GM19395 (cell line): ENCODE data around the gene SLC25A45.

Source experiments
- ATAC-seq: cut with Tn5 transposase; IDR thresholded peaks from one replicate; pipeline ENCODE4 v1.9.1; 2021; ENCODE audit warnings: mild to moderate bottlenecking, moderate library complexity; ENCODE audit not compliant: unreplicated experiment

Gene SLC25A45

GRCh38 chr11:65404638-65405339 is 22.3 kb upstream of the SLC25A45 start:
- ATAC-seq = no peak

DNA sequence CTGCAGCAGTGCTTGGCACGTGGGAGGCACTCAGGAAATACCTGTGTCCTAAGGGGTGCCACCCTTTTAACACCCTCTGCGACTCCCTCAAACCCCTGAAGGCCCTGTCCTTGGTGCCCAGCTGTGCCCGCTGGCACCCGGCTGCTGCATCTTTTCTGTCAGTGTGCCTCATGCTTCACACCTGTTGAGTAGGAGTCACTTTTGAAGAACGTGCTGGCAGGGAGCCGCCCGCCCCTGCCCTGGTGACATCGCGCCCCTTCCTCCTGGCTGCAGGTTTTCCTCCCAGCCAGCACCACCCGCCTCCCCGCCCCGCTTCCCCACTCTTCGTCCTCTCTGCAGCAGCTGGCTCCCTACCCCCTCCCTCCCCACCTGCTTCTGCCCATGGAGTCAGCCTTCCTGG is 21.8 kb upstream of the SLC25A45 start:
- ATAC-seq = no peak

DNA sequence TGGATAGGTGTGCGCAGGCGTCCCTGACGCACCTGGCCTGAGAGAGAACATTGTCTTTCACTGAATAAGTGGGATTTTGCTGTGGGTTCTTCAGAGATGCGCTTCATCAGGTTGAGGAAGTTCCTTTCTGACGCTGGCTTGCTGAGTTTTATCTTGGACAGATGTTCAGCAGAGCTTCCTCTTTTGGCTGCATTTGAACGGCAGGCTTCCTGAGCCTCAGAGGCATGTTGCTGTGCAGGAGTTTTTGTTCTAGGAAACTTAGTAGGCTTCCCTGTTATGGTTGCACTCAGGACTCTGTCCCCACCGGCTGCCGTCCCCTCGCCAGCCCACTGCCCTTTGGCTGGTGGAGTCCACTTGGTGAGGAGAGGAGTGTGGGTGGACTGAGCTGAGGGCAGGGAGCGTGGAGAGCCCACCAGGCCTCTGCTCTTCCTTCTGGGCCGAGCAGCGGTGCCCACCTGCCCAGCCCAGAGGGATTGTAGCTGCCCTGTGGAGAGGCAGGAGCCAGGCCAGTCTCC is 21.2 kb upstream of the SLC25A45 start:
- no peak for ATAC-seq

- no peak for ATAC-seq
Observed at GRCh38 chr11:65402790-65403189, 20.3 kb upstream of the SLC25A45 start.

GRCh38 chr11:65401803-65402248 is 19.4 kb upstream of the SLC25A45 start:
- ATAC-seq = no peak

DNA sequence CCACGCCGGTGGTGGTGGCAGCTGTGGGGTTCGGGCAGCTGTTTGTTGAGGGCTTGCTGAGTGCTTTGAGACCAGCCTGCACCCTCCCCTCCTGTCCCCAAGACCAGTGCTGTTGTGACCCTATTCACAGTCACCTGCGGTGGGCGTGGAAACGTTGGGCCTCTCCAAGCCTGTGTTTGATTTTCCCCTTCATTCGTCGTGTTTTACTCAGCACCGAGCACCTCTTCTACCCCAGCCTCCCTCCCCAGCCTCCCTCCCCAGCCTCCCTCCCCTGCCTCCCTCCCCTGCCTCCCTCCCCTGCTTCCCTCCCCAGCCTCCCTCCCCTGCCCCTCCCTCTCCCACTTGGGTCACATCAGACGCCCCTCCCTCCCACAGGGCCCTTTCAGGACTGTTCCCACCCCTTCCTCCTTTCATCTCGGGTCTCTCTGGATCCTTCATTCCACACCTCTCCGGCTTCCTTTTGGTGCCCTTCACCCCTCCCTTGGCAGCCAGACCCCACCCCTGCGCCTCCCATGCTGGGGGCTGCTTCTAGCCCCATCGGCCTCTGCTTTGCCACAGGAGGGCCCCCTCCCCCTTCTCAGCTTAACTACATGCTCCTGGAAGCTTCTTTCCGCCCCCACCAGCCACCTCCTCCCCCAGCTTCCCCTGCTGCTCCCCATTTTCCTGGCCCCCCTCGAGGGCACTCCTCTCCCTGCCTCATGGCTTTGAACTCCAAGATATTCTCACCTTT is 18.8 kb upstream of the SLC25A45 start:
- no peak for ATAC-seq

GRCh38 chr11:65400307-65401072 is 18.0 kb upstream of the SLC25A45 start:
- no peak for ATAC-seq

DNA sequence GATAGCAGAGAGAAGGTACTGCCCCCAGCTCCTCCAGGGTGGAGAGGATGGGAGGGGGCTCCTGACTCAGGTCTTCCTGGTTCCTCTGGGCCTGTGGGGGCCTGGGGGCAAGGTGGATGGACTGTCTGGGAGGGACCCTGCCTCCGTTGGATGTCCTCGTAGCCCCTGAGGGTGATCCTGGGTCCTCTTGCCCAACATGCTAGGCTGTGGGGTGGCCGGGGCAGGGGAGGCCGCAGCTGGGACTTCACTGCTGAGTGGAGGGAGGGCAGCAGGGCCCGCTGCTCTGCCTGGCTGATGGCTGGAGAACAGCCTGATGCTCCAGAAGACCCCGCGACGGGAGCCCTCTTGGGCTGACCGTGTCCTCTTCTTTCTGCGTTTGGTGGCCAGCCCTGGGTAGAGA is 17.4 kb upstream of the SLC25A45 start:
- no peak for ATAC-seq

DNA sequence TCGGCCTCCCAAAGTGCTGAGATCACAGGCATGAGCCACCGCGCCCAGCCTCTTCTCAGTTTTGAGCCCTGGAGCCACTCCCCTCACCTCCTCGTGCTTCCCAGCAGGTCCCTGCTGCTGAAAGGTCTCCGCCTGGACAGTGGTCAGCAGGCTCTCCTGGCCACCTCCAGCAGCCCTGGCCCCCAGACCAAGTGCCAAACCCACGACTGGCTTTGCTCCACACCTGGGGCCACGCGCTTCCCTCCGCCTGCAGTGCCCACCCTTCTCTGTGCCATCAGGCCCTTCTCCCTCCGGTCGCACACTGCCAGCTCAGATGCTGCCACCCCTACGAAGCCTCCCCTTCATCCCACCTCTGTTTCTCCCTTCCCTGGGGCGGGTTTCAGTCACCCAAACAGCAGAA is 16.8 kb upstream of the SLC25A45 start:
- no peak for ATAC-seq

DNA sequence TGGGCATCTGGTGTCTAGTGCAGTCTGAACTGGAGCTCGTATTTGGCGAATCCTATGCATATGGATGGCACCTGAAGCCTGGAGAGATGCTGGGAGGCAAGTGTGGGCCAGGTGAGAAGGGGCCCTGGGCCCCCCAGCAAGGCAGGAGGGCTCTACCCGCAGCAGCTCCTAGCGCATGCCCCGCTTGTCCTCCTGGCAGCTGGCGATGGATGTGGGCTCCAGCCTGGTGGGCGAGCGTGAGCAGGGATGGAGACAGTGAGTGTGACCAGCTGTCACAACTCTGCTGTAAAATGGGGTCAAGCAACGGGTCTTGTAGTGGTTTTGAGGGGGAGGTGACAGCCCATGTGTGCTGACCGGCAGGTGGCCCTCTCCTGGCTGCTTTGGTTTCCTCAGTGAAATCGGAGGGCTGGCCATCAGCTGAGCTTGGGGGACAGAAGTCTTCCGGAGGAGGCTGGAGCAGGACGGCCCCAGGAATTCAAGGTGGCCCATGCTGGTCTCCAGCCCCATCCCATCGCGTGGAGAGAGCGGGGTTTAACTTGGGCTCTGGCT is 16.0 kb upstream of the SLC25A45 start:
- ATAC-seq = no peak

DNA sequence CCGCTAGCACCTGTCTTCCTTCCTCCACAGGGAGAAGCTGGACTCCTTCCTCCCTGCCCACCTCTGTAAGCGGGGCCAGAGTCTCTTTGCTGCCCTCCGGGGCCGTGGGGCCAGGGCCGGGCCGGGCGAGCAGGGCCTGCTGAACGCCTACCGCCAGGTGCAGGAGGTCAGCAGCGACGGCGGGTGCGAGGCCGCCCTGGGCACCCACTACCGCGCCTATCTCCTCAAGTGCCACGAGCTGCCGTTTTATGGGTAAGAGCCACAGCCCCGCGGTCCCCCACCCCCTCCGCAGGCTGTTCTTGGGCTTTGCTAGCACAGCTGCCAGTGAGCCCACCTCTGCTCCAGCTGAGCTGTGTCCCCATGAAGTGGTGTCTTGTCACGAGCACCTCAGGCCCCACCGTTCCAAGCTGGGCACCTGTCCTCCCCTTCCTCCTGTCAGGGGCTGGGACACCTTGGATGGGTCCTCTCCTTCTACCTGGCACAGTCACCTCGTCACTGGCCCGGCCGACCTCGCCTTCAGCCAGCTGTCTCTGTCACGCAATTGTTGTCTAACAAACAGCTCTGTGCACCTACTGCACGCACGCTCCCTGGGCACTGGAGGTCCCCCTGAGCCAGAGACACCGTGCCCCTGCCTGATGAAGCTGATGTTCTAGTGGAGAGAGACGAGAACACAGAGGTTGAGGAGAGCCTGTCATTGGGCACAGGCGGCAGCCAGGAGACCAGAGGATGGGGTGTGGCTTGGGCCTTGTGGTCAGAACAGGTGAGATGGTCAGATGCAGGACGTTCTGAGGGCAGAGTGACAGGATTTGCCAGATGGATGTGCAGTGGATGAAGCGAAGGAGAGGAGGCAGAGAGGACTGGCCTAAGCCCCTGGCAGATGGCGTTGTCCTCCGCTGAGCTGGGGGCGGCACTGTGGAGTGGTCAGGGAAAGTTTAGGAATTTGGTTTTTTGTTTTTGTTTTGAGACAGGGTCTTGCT is 14.6 kb upstream of the SLC25A45 start:
- ATAC-seq = no peak

DNA sequence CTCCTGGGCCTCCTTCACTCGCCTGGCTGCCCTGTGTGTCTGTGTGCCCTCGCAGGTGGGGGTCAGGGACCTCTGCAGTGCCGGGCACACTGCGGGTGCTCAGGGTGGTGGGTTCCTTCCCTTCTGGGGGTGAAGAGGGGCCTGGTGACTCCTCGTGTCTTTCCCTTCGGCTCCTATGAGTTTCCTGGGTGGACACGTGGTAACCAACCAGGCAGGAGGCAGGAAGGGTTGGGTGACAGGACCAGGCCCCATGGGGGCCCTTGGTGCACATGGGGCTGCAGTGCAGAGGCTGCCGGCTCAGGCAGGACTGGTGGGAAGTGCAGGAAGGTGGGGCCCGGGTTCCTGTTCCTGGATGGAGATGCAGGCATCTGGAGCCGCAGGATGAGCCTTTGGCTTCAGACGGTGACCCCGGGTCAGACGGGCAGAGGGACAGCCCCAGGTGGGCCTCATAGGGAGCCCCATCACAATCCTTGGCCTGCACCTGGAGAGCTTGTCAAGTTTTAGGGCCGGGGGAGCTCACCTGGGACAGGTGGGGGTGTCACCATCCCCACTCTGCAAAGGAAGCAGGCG is 13.6 kb upstream of the SLC25A45 start:
- no peak for ATAC-seq

- no peak for ATAC-seq
Observed at GRCh38 chr11:65394125-65394536, 11.7 kb upstream of the SLC25A45 start.

DNA sequence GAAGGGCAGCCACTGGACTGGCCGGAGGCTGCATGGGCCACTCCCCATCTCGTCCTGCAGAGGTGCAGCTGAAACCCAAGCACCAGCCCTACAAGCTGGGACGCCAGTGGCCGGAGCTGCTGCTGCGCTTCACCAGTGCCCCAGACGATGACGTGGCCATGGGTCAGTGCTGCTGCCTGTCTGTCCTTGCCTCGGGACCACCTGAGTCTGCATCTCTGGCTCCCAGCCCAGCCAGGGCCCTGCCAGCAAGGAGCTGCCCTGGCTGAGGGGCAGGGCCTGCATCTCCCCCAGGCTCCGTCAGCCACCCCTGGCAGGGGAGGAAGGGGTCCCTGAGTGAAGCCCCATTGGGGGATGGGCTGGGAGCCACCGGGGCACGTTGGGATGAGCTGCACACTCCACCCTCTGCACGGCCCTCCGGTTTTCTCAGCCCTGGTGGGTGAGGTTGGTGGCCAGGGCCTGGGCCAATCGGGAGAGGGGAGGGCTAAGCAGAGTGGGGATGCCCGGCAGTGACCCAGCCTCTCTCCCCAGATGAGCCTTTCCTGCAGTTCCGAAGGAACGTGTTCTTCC is 11.2 kb upstream of the SLC25A45 start:
- no peak for ATAC-seq

- ATAC-seq = no peak
Observed at GRCh38 chr11:65392899-65393298, 10.5 kb upstream of the SLC25A45 start.

DNA sequence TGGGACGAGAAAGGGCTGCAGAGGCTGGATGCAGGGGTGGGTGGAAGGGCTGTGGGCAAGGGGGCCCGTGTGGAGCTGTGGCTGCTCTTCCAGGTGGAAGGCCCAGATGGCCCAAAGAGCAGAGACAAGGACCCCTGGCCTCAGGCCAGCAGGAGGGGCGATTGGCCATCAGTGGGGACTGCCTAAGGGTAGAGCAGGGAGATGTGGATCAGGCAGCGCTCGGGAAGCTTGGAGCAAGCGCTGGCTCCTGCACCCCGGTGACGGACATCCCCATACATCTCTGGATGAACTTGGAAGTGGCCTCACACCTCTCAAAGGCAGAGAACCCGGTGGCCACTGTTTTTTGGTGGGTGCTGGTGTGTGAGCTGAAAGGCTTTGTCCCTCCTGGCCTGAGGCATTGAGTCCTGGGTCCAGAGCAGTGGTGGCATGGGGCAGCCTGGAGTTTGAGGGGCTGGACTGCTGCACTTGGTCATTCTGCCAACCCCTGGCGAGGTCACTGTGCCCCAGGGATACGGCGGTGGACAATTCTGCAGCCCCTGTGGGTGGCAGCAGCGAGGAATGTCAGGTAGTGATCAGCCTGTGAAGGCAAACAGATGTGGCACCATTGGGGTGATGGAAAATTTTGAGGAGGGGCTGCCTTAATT is 9.9 kb upstream of the SLC25A45 start:
- ATAC-seq = no peak

DNA sequence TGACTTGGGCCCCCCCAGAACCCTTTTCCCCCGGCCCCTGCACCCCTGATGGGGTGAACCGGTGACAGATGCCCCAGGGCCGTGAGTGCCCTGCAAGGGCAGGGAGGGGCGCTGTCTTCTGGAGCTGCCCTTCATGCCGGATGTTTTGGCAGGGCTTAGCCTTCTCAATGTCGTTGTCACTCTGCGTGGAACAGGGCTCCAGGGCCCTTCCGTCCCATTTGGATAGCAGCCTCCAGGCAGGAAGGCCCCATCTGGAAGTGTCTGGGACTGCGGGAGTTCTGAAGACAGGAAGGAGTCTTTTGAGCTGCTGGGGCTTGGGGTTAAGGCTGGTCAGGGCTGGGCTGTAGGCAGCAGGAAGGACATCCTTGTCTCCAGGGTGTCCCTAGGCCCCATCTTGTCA is 8.6 kb upstream of the SLC25A45 start:
- no peak for ATAC-seq

DNA sequence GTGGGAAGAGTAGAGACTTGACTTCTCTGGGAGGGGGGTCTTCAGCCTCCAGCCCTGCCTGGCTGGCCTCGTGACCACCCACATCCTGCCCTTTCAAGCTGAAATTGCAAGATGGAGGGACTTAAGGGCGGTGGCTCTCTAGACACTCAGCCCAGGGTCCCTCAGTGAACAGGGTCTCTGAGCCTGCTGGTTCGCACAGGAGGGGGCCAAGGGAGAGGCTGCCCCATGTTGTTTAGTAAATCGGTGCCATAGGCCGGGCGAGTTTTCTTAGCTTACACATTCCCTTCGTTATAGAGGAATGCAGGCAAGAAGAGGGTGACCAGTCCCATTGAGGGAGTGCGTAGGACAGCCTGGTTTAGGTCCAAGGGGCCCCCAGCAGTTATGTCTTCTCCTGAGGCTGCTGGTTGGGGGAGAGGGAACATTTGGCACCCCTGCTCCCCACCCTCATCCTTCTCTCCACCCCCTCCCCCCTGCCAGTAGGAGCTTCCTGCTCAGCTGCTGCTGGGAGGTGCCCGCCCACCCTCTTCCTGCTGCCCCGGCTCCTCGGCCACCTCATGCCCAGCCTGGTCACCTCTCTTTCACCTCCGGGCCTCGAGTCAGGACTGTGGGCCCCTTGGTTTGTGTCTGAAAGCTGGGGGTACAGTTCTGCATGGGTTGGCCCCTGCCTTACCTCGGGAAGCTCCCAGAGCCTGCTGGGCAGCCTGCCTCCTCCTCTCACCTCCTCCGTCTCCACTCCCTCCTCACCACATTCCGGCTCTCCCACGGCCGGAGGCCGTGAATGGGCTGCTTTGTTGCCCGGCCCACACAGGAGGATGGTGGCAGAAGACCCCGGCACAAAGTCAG is 7.9 kb upstream of the SLC25A45 start:
- no peak for ATAC-seq
